HCT116 (cell line): ENCODE results near the gene LRRIQ4.

Experiments
- CEBPB ChIP-seq: IDR thresholded peaks from 2 replicates; pipeline ENCODE4 v1.6.1; 2012; ENCODE audit warnings: low read depth
- ELF1 ChIP-seq: IDR thresholded peaks from 2 replicates; pipeline ENCODE4 v1.6.1; 2012; ENCODE audit warnings: low read depth, borderline replicate concordance
- MAX ChIP-seq: IDR thresholded peaks from 2 replicates; pipeline ENCODE4 v1.6.1; 2012
- TF ChIP-seq, protein P1 (sequence below), 3 experiments: fragments of 200-600 bp in 1 of 3; sonication (generic) in 1 of 3; IDR thresholded peaks in 2 of 3; conservative IDR thresholded peaks in 1 of 3; 2 replicates each; pipeline ENCODE4 v1.5.1; 2012 to 2017; ENCODE audit warnings: low read depth in 2 of 3, low read length in 2 of 3, antibody characterized with exemption in 1 of 3, borderline replicate concordance in 1 of 3, control low read depth in 1 of 3, mild to moderate bottlenecking in 1 of 3, mixed read lengths in 1 of 3, mixed run types in 1 of 3, moderate library complexity in 1 of 3; ENCODE audit not compliant: insufficient read depth in 1 of 3

- TF ChIP-seq CEBPB (no peak), ELF1 (no peak), MAX (no peak)
- TF ChIP-seq, protein P1, sequence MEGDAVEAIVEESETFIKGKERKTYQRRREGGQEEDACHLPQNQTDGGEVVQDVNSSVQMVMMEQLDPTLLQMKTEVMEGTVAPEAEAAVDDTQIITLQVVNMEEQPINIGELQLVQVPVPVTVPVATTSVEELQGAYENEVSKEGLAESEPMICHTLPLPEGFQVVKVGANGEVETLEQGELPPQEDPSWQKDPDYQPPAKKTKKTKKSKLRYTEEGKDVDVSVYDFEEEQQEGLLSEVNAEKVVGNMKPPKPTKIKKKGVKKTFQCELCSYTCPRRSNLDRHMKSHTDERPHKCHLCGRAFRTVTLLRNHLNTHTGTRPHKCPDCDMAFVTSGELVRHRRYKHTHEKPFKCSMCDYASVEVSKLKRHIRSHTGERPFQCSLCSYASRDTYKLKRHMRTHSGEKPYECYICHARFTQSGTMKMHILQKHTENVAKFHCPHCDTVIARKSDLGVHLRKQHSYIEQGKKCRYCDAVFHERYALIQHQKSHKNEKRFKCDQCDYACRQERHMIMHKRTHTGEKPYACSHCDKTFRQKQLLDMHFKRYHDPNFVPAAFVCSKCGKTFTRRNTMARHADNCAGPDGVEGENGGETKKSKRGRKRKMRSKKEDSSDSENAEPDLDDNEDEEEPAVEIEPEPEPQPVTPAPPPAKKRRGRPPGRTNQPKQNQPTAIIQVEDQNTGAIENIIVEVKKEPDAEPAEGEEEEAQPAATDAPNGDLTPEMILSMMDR (IDR thresholded peaks at IDR 0.05 in 2 of 3, conservative IDR thresholded peaks at IDR 0.05 in 1 of 3; ENCODE audit: borderline replicate concordance in 1 of 3, insufficient read depth in 1 of 3, low read depth in 2 of 3, low read length in 2 of 3) = no peak
Measured at GRCh38 chr3:169879845-169880575, 67.3 kb downstream of the LRRIQ4 start.
